ENCODE data around the gene RHBDF1. TPM values are rescaled to one million over a fixed set of nuclear protein-coding genes. Genes with fewer than 3 reads are reported as not detected.
A peak's percentile ranks its signal among the peaks of the same experiment; 100 is the strongest.

RHBDF1 gene
- 10 to 100 TPM in 1 of 9 donors, 1 to 10 TPM in 8; 3.7 to 10.2 (median 6.9) TPM for total RNA-seq
- 10 to 100 TPM in 2 of 3 donors, 1 to 10 TPM in 1; 2.3 to 55.7 (median 47.1) TPM for polyA plus RNA-seq
- long read RNA-seq, donor 1, partial matches to known transcripts = 0 of 1 reads
- long read RNA-seq, donor 1, other reads (novel, unspliced or antisense) = 0 of 1 reads
- long read RNA-seq, donor 2 = 0 reads
- long read RNA-seq, donor 3 = 0 reads
- long read RNA-seq, donor 4, partial matches to known transcripts = 0 of 1 reads
- long read RNA-seq, donor 4, other reads (novel, unspliced or antisense) = 1 of 1 reads
- long read RNA-seq, donor 5, transcript RHBDF1-201 (18 exons, 2,992 nt) = major isoform, 29 of 42 reads
- long read RNA-seq, donor 5, partial matches to known transcripts = 3 of 42 reads
- long read RNA-seq, donor 5, other reads (novel, unspliced or antisense) = 10 of 42 reads
- long read RNA-seq, donor 6 = 0 reads
- long read RNA-seq, donor 7 = 0 reads
- long read RNA-seq, donor 8 = 0 reads
- long read RNA-seq, donor 9 = 0 reads
- long read RNA-seq, donor 10 = 0 reads

- no peak for TF ChIP-seq POLR2A (IDR thresholded peaks at IDR 0.05)
- TF ChIP-seq, protein P1, sequence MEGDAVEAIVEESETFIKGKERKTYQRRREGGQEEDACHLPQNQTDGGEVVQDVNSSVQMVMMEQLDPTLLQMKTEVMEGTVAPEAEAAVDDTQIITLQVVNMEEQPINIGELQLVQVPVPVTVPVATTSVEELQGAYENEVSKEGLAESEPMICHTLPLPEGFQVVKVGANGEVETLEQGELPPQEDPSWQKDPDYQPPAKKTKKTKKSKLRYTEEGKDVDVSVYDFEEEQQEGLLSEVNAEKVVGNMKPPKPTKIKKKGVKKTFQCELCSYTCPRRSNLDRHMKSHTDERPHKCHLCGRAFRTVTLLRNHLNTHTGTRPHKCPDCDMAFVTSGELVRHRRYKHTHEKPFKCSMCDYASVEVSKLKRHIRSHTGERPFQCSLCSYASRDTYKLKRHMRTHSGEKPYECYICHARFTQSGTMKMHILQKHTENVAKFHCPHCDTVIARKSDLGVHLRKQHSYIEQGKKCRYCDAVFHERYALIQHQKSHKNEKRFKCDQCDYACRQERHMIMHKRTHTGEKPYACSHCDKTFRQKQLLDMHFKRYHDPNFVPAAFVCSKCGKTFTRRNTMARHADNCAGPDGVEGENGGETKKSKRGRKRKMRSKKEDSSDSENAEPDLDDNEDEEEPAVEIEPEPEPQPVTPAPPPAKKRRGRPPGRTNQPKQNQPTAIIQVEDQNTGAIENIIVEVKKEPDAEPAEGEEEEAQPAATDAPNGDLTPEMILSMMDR (IDR thresholded peaks at IDR 0.05) = no peak
- Histone ChIP-seq H3K27me3 (no peaks in the 10 kb centered on the region), H3K36me3 (replicated peaks in 1 of 2) (no peaks in the 10 kb centered on the region), H3K27ac (peak within 1 kb of the TSS in 4 of 5 donors; percentile 32 to 89 (median 54)), H3K4me1 (replicated peaks in 1 of 2) (peaks cover 24 to 34% of the 10 kb centered on the region in 2 donors), H3K4me3 (peak within 1 kb of the TSS in 2 of 4 donors; percentile 37 to 77), H3K9me3 (replicated peaks in 1 of 3) (no peaks in the 10 kb centered on the region)
- intact Hi-C loops (cut with DNase I) = no loop called here
- peak in 3 of 7 donors; percentile 45 to 63 (median 63) for DNase-seq
- WGBS, 4 donors = 20 to 66% (median 28%) methylated on average over 17 to 62 of the region's 62 CpGs
These were observed at the start of gene RHBDF1 for GRCh38 chr16:72561-73548. Gene RHBDF1, minus strand, starts transcription at chr16:72631. Its CDS starts 7,616 bp downstream, at chr16:65015.

DNA sequence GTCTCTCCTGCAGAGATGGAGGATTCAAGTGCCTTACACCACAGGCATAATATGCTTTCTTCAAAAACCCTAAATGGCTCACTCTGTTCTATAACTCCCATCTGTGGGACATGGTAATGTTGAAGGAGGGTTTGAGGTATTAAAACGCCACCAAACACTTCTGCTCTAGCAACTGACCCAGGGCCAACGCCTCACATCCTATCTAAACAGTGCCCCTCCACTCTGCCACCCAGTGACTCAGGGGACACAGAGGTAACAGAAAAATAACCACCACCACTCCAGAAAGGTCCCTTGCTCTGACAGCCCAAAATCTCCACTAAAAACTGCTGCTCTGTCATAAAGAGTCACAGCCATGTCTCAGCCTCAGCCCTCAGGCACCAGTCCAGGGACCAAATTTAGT lies 48.3 kb upstream of the RHBDF1 start:
- no peak for DNase-seq
- Histone ChIP-seq H3K9me3 (replicated peaks in 1 of 3) (no peaks in the 10 kb centered on the region), H3K36me3 (replicated peaks in 1 of 2) (peaks cover 0 to 11% of the 10 kb centered on the region in 2 donors), H3K4me3 (no peak overlapping the region), H3K27ac (no peak overlapping the region), H3K27me3 (no peaks in the 10 kb centered on the region), H3K4me1 (replicated peaks in 1 of 2) (peaks cover 0 to 7% of the 10 kb centered on the region in 2 donors)
- TF ChIP-seq, protein P1 (IDR thresholded peaks at IDR 0.05) = no peak
- no peak for TF ChIP-seq POLR2A (IDR thresholded peaks at IDR 0.05)
- WGBS, 4 donors = 88 to 100% (median 93%) methylated on average over 2 of the region's 2 CpGs
- intact Hi-C loops (cut with DNase I) = no loop called here

DNA sequence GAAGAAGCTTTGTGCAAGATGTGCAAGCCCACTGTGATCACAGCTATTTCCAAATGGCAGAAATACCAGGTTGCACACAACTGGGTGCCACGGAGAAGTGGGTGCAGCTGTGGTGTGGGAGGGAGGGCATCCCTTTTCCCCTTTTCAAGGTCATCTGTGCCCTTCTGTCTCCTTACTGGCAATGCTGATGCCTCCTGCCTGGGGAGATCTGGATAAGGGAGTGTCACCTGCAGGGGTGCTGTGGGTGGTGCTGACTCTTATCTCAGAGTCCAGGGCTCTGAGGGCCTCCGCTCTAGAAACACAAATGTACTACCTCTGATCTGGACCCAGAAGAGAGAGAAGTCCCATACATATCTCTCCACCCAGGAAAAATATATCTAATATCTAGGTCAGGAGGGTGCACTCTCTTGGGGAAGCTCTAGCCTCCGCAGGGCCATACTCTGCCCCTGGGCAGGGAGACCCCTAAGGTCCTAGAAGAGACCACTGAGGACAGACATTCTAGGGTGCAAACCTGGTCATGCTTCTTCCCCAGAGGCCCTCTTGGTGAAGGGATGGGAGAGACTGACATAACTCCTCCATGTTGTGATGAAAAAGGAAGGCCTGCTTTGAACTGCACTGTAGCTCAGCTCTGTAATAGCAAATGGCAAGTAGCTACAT lies 47.5 kb upstream of the RHBDF1 start:
- WGBS, 4 donors = 88 to 100% (median 93%) methylated on average over 3 of the region's 3 CpGs
- Histone ChIP-seq H3K4me3 (no peak overlapping the region), H3K9me3 (replicated peaks in 1 of 3) (no peaks in the 10 kb centered on the region), H3K27ac (no peak overlapping the region), H3K36me3 (replicated peaks in 1 of 2) (peaks cover 0 to 12% of the 10 kb centered on the region in 2 donors), H3K27me3 (no peaks in the 10 kb centered on the region), H3K4me1 (replicated peaks in 1 of 2) (peaks cover 0 to 7% of the 10 kb centered on the region in 2 donors)
- TF ChIP-seq, protein P1 (IDR thresholded peaks at IDR 0.05) = no peak
- intact Hi-C loops (cut with DNase I) = no loop called here
- no peak for DNase-seq
